Type B pancreatic cell (in vitro differentiated cells): ENCODE data around the gene PRC1. TPM values are rescaled to one million over a fixed set of nuclear protein-coding genes. Genes with fewer than 3 reads are reported as not detected.

Experiments used
- DNase-seq: peaks from one replicate; pipeline ENCODE4 v3.0.0; 2021; ENCODE audit warnings: mixed read lengths; ENCODE audit not compliant: unreplicated experiment; ENCODE audit errors: extremely low spot score
- H3K27ac Mint-ChIP-seq: 2 replicates; pipeline ENCODE4 v1.8.0; 2021; ENCODE audit warnings: mild to moderate bottlenecking, mixed read lengths
- H3K27me3 Mint-ChIP-seq: 2 replicates; pipeline ENCODE4 v1.8.0; 2021; ENCODE audit warnings: mixed read lengths
- H3K36me3 Mint-ChIP-seq: 2 replicates; pipeline ENCODE4 v1.8.0; 2021; ENCODE audit warnings: mixed read lengths
- H3K4me1 Mint-ChIP-seq: one replicate; pipeline ENCODE4 v1.8.0; 2021; ENCODE audit warnings: mixed read lengths; ENCODE audit not compliant: unreplicated experiment
- H3K4me3 Mint-ChIP-seq: 2 replicates; pipeline ENCODE4 v1.8.0; 2021; ENCODE audit warnings: mild to moderate bottlenecking, mixed read lengths
- H3K9me3 Mint-ChIP-seq: 2 replicates; pipeline ENCODE4 v1.8.0; 2021; ENCODE audit warnings: mixed read lengths
- total RNA-seq: library from RNA; stranded (reverse); gene quantifications from 2 replicates; pipeline ENCODE4 v1.2.1, GENCODE V29; 2021; ENCODE audit warnings: low replicate concordance
- TF ChIP-seq, protein P1 (sequence below): fragments of 200-600 bp; sonication (generic); conservative IDR thresholded peaks from 2 replicates; pipeline ENCODE4 v1.5.0; 2021; ENCODE audit warnings: antibody characterized with exemption, mild to moderate bottlenecking

The PRC1 gene
- total RNA-seq, 1 donor from 2014 or later: 101 TPM

DNA sequence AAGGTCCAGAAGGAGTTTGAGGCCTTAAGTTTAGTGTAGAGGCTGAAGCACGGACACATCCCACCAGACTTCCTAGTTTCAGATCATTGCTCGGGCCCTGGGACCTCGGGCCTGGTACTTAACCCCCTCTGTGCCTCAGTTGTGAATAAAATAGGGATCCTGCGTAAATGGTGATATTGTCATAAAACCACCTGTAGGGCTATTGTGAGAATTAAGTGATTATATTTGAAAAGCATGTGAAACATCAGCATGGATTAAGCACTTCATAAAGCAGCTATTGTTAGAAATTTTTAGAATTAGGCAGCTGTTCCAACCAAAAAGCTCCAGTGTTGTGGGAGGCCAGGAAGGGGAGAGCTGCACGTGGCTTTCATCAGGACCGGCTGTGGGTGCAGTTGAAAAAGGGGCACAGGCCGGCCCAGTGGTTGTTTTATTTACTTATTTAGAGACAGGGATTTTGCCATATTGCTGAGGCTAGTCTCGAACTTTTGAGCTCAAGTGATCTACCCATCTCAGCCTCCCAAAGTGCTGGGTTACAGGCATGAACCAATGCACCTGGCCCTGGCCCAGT is 35.2 kb downstream of the PRC1 start:
- peaks cover 12% of the 10 kb centered on the region for H3K4me1 Mint-ChIP-seq
- peak overlapping the region; percentile 49 for H3K4me3 Mint-ChIP-seq
- TF ChIP-seq, protein P1, sequence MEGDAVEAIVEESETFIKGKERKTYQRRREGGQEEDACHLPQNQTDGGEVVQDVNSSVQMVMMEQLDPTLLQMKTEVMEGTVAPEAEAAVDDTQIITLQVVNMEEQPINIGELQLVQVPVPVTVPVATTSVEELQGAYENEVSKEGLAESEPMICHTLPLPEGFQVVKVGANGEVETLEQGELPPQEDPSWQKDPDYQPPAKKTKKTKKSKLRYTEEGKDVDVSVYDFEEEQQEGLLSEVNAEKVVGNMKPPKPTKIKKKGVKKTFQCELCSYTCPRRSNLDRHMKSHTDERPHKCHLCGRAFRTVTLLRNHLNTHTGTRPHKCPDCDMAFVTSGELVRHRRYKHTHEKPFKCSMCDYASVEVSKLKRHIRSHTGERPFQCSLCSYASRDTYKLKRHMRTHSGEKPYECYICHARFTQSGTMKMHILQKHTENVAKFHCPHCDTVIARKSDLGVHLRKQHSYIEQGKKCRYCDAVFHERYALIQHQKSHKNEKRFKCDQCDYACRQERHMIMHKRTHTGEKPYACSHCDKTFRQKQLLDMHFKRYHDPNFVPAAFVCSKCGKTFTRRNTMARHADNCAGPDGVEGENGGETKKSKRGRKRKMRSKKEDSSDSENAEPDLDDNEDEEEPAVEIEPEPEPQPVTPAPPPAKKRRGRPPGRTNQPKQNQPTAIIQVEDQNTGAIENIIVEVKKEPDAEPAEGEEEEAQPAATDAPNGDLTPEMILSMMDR: no peak
- no peaks in the 10 kb centered on the region for H3K27me3 Mint-ChIP-seq
- peaks cover 11% of the 10 kb centered on the region for H3K36me3 Mint-ChIP-seq
- H3K27ac Mint-ChIP-seq: no peak overlapping the region
- H3K9me3 Mint-ChIP-seq: no peaks in the 10 kb centered on the region
- DNase-seq: no peak

DNA sequence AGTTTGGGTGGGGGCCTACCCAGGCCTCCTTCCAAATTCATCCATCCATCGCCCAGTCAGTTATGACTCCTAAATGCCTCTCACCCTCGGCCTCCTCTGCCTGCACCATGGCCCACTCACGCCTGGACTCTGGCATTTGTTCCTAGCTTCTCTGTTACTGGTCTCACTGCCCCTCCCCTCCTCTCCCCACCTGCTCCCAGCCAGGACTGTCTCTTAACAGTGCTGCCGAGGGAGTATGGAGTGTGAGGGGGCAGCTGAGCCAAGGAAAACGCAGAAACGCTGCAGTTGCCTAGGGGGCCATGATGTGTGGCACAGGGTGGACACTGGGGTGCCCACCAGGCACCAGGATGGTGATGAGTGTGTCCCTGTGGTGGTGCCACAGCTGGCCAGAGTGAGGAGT is 36.5 kb downstream of the PRC1 start:
- Mint-ChIP-seq H3K36me3 (peaks cover 8% of the 10 kb centered on the region), H3K27ac (peak overlapping the region; percentile 66)

DNA sequence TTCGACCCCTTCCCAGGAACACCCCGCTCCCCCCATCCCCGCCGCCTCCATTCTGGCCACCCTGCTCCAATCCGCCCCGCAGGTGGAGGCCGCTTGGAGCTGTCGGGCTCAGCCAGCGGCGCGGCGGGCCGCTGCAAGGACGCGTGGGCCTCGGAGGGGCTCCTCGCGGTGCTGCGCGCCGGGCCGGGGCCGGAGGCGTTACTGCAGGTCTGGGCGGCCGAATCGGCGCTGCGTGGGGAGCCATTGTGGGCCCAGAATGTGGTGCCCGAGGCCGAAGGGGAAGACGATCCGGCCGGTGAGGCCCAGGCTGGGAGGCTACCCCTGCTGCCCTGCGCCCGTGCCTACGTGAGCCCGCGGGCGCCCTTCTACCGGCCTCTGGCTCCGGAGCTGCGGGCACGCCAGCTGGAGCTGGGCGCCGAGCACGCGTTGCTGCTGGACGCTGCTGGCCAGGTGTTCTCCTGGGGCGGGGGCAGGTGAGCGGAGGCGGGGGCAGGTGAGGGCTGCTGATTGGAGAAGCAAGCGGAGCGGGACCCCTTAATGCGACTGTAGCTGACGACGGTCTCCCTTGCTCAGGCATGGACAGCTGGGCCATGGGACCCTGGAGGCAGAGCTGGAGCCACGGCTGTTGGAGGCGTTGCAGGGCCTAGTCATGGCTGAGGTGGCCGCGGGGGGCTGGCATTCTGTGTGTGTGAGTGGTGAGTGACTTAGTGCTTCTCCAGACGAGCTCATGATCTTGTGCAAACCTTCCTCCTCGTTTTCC is 37.1 kb downstream of the PRC1 start:
- TF ChIP-seq, protein P1: no peak
- Mint-ChIP-seq H3K27ac (peak overlapping the region; percentile 66), H3K4me1 (peaks cover 11% of the 10 kb centered on the region), H3K36me3 (peaks cover 5% of the 10 kb centered on the region), H3K4me3 (peak overlapping the region; percentile 89), H3K9me3 (no peaks in the 10 kb centered on the region), H3K27me3 (no peaks in the 10 kb centered on the region)
- no peak for DNase-seq

More for the DNA sequence above, 36.5 kb downstream of the PRC1 start:
- no peaks in the 10 kb centered on the region for H3K9me3 Mint-ChIP-seq
- peaks cover 12% of the 10 kb centered on the region for H3K4me1 Mint-ChIP-seq
- no peak for DNase-seq
- peak overlapping the region; percentile 89 for H3K4me3 Mint-ChIP-seq
- TF ChIP-seq, protein P1: no peak
- no peaks in the 10 kb centered on the region for H3K27me3 Mint-ChIP-seq

DNA sequence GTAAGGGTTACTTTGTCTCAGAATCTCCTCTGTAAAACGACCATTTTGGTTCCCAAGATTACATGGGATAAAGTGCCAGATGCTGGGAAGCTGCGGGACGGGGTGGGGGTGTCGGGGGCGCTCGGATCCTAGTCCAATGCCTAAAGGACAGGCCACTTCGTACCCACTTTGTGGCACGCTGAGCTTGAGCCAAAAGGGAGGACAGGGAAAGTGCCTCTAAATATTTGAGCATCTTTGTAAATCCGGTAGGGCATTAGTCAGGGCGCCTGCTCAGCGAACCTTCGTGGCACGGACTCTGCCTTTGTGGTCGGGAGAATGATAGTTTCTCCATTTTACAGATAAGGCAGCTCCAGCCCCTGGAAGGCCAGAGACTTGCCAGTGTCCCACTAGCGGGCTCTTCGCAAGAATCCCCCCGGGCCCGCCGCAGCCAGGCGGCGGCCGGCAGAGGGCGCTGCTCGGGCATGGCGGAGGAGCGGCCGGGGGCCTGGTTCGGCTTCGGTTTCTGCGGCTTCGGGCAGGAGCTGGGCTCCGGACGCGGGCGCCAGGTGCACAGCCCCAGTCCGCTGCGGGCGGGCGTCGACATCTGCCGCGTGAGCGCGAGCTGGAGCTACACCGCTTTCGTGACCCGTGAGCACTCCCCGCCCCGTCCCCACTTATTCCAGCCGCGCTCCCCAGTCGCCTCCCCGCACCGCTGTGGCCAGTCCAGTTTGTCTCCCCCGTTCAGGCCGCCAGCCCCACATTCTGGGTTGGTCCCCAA is 37.9 kb downstream of the PRC1 start:
- Mint-ChIP-seq H3K4me3 (peak overlapping the region; percentile 88), H3K4me1 (peaks cover 8% of the 10 kb centered on the region), H3K27ac (peak overlapping the region; percentile 87), H3K36me3 (peaks cover 4% of the 10 kb centered on the region), H3K9me3 (no peaks in the 10 kb centered on the region), H3K27me3 (no peaks in the 10 kb centered on the region)
- peak; percentile 86 for DNase-seq
- TF ChIP-seq, protein P1: peak; percentile 99

DNA sequence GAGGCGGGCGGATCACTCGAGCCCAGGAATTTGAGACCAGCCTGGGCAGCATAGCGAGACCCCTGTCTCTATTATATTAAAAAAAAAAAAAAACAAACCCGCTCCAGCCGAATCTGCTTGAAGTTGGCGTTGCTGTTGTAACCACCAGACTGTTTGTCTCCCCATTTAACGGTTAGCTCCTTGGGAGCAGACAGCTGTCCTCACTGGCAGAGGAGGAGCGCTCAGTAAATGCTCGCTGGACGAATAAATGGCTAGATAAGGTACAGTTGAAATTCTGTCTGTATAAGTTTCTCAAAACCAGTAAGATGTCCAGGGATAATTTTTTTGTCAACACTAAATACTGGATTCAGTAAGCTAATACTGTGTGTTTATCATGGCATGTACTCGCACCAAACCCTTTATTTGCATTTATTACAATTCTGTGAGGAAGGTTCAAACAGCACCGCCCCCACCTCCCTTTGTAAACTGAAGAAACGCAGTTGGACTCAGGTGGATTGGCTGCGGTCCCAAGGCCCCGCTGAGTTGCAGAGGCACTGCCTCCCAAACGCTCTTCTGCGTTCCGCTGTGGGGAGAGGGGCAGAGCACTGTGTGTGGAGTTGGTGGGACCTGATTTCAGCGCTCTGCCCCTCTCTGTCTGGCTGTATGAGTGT is 38.6 kb downstream of the PRC1 start:
- DNase-seq: no peak
- Mint-ChIP-seq H3K27me3 (no peaks in the 10 kb centered on the region), H3K36me3 (peaks cover 4% of the 10 kb centered on the region), H3K4me1 (peaks cover 8% of the 10 kb centered on the region), H3K9me3 (no peaks in the 10 kb centered on the region), H3K4me3 (peak overlapping the region; percentile 88), H3K27ac (peak overlapping the region; percentile 87)
- TF ChIP-seq, protein P1: no peak
